Kidney (tissue), 14 donors: ENCODE results near the gene IL23R. TPM values are rescaled to one million over a fixed set of nuclear protein-coding genes. Genes with fewer than 3 reads are reported as not detected.

ENCODE experiments used
- DNase-seq, 5 donors: peaks; one replicate each; pipeline ENCODE4 v3.0.0-alpha.2; 2013 to 2020
- FAIRE-seq: peaks from 2 replicates; lab custom pipeline; 2012; peaks lifted over from hg19 to GRCh38; lab: Jason Lieb, UNC
- H3K27ac ChIP-seq, 2 donors: one replicate each; pipeline ENCODE4 v1.7.0; 2013; ENCODE audit warnings: low read depth in 2 of 2, low read length in 2 of 2, inconsistent platforms in 1 of 2
- H3K27me3 ChIP-seq: one replicate; pipeline ENCODE4 v1.7.1; 2013; ENCODE audit warnings: low read length, inconsistent platforms; ENCODE audit not compliant: control insufficient read depth, insufficient read depth
- H3K36me3 ChIP-seq, 3 donors: one replicate each; pipeline versions ENCODE4 v1.7.0 to v1.7.1; 2013; ENCODE audit warnings: low read length in 3 of 3, control low read depth in 1 of 3, inconsistent platforms in 1 of 3; ENCODE audit not compliant: insufficient read depth in 3 of 3, control insufficient read depth in 2 of 3
- H3K4me1 ChIP-seq, 3 donors: one replicate each; pipeline versions ENCODE4 v1.7.0 to v1.7.1; 2013; ENCODE audit warnings: low read length in 3 of 3, inconsistent platforms in 1 of 3, low read depth in 1 of 3; ENCODE audit not compliant: control insufficient read depth in 2 of 3, insufficient read depth in 2 of 3
- H3K4me3 ChIP-seq, 3 donors: one replicate each; pipeline versions ENCODE4 v1.7.0 to v1.8.1; 2013; ENCODE audit warnings: low read length in 3 of 3, control low read depth in 1 of 3, inconsistent platforms in 1 of 3
- H3K9ac ChIP-seq, 3 donors: one replicate each; pipeline versions ENCODE4 v1.7.0 to v1.7.1; 2013; ENCODE audit warnings: low read length in 3 of 3, control low read depth in 1 of 3, inconsistent platforms in 1 of 3
- H3K9me3 ChIP-seq, 3 donors: one replicate each; pipeline versions ENCODE4 v1.7.0 to v1.7.1; 2013; ENCODE audit warnings: low read length in 3 of 3, control low read depth in 1 of 3, inconsistent platforms in 1 of 3; ENCODE audit not compliant: control insufficient read depth in 2 of 3, insufficient read depth in 1 of 3
- CTCF ChIP-seq: IDR thresholded peaks from 3 replicates; pipeline ENCODE4 v1.5.1; 2012; ENCODE audit warnings: mild to moderate bottlenecking, moderate library complexity, borderline replicate concordance; ENCODE audit not compliant: insufficient read depth; ENCODE audit errors: extremely low read depth
- intact Hi-C: fragments of 100-400 bp; cut with DNase I; formaldehyde crosslinking; loops from one replicate; pipeline ENCODE4 v1.11.1; 2022
- polyA plus RNA-seq: library from polyadenylated mRNA; stranded (reverse); fragments of 350-450 nt; fragmentation: Illumina TruSeq; extraction: RNeasy Lipid Tissue Mini Kit (QIAGEN cat#74804); gene quantifications from one replicate; pipeline ENCODE4 v1.2.3, GENCODE V29; 2014; ENCODE audit warnings: low read depth, low replicate concordance; ENCODE audit not compliant: insufficient read depth
- total RNA-seq: library from RNA; stranded (reverse); fragmentation: NEBNext Ultra II Directional; extraction: Animal tissue kit (Norgen Biotek cat#: 25700); gene quantifications from one replicate; pipeline ENCODE4 v1.2.1, GENCODE V29; 2021
- donor health status: control.
- donor health status: control.
- donor health status: control.
- donor health status: control.
- donor health status: control.
- donor health status: DM: yes; HTN: yes; CAD: no.
- donor health status: Normal renal cell carcinoma (clear cell type).

IL23R gene
- total and polyA plus RNA-seq, 2 donors from 2014 or later, result 0.19 TPM; not detected in 1

GRCh38 chr1:67158401-67158800 lies 7.9 kb upstream of the IL23R start:
- no peak for FAIRE-seq
- no peak for TF ChIP-seq CTCF
- Histone ChIP-seq H3K27me3 (no peaks in the 10 kb centered on the region), H3K4me3 (no peak overlapping the region), H3K4me1 (no peaks in the 10 kb centered on the region), H3K27ac (no peak overlapping the region), H3K9me3 (no peaks in the 10 kb centered on the region), H3K36me3 (no peaks in the 10 kb centered on the region), H3K9ac (no peak overlapping the region)
- DNase-seq, result no peak
- intact Hi-C loops, result no loop called here

GRCh38 chr1:67159233-67159632 lies 7.0 kb upstream of the IL23R start:
- H3K4me1 ChIP-seq, result no peaks in the 10 kb centered on the region
- DNase-seq (no peak), FAIRE-seq (no peak)
- H3K27ac ChIP-seq, result no peak overlapping the region
- H3K36me3 ChIP-seq, result no peaks in the 10 kb centered on the region
- intact Hi-C loops, result no loop called here
- no peaks in the 10 kb centered on the region for H3K27me3 ChIP-seq
- no peak for TF ChIP-seq CTCF
- H3K9ac ChIP-seq, result no peak overlapping the region
- H3K4me3 ChIP-seq, result no peak overlapping the region
- no peaks in the 10 kb centered on the region for H3K9me3 ChIP-seq

- intact Hi-C loops, result no loop called here
- no peaks in the 10 kb centered on the region for H3K4me1 ChIP-seq
- no peak overlapping the region for H3K27ac ChIP-seq
- no peak for TF ChIP-seq CTCF
- H3K27me3 ChIP-seq, result no peaks in the 10 kb centered on the region
- H3K36me3 ChIP-seq, result no peaks in the 10 kb centered on the region
- no peaks in the 10 kb centered on the region for H3K9me3 ChIP-seq
- DNase-seq, result no peak
- H3K4me3 ChIP-seq, result no peak overlapping the region
- H3K9ac ChIP-seq, result no peak overlapping the region
- FAIRE-seq, result no peak
These were observed 3.3 kb upstream of the IL23R start for GRCh38 chr1:67162954-67163353.

GRCh38 chr1:67165468-67166041 lies 699 bp upstream of the IL23R start:
- Histone ChIP-seq H3K9ac (no peak overlapping the region), H3K36me3 (no peaks in the 10 kb centered on the region), H3K27me3 (no peaks in the 10 kb centered on the region), H3K27ac (no peak overlapping the region), H3K9me3 (no peaks in the 10 kb centered on the region), H3K4me1 (no peaks in the 10 kb centered on the region), H3K4me3 (no peak overlapping the region)
- FAIRE-seq (no peak), DNase-seq (no peak)
- intact Hi-C loops, result no loop called here
- no peak for TF ChIP-seq CTCF
